OCI-M2 (cell line): ENCODE results near the gene PRKG1.
"Not testable (repeated sequence)": the region's sequence is repeated elsewhere in the genome, so short reads cannot be mapped to it uniquely, and the experiment has no call there.

Source experiments
- DNase-seq: peaks from one replicate; lab custom pipeline; 2025; ENCODE audit not compliant: unreplicated experiment; lab: John Stamatoyannopoulos, UW

The PRKG1 gene

DNA sequence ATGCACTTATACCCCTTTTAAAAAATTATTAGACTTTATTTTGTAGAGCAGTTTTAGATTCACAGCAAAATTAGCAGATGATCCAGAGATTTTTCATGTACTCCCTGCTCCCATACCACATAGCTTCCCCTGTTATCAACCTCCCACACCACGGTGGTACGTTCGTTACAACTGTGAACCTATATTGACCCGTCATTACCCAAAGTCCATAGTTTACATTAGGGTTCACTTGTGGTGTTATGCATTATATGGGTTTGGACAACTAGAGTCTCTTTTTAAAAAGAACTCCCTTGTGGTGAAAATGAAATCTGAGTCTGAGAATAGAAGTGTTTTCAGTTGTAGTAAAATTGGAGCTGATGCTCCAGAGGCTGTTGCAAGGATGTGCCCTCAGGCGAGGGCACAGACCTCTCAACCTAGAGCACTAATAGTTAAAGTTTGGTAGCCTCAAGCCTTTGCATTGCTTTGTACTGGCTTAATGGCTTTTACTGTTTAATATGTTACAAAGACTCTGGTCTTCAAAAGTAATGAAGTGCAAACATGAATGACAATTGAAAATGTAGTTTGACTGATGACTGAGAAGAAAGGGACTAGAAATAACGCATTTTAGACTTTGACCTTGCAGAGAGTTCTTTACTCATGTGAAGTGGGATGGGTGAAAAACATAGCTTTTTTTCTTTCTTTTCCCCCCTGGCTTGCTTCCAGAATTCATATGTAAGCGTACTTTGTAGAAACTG is 655.7 kb downstream of the PRKG1 start:
- no peak for DNase-seq

DNA sequence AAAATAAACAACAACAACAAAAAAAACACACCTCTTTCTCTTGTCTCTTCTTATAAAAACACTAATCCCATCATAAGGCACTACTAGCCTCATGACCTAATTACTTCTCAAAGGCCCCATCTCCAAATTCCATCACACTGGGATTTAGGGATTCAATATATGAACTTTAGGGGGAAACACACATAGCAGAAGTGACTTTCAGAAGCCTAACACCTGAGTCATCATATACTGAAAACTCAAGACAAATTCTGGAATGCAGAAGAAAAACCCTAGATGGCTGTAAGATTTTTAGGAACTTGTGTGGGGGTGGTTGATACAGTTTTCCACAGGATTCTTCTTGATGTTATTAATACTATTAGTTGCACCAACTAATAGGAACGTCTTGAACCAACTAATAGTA is 658.8 kb downstream of the PRKG1 start:
- DNase-seq: no peak

GRCh38 chr10:51743146-51743545 is 668.9 kb downstream of the PRKG1 start:
- no peak for DNase-seq

- DNase-seq: no peak
Observed at GRCh38 chr10:51744235-51745000, 670.1 kb downstream of the PRKG1 start.

DNA sequence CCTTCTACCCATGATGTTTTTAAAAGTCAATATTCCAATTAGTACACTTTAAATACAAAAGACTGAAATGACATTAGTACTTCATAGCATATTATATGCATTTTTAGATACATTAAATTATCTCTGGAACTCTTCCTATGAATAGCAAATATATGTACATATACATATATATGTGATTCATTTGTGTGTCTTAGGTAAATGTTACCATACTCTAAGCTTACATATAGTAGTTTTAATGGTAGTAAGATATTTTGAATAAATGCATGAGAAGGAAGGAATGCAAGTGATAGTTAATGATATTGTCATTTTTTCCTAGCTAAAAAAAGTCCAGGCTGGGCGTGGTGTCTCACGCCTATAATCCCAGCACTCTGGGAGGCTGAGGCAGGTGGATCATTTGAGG is 671.1 kb downstream of the PRKG1 start:
- no peak for DNase-seq

GRCh38 chr10:51747216-51747615 is 672.9 kb downstream of the PRKG1 start:
- no peak for DNase-seq

GRCh38 chr10:51748959-51749358 is 674.7 kb downstream of the PRKG1 start:
- no peak for DNase-seq

DNA sequence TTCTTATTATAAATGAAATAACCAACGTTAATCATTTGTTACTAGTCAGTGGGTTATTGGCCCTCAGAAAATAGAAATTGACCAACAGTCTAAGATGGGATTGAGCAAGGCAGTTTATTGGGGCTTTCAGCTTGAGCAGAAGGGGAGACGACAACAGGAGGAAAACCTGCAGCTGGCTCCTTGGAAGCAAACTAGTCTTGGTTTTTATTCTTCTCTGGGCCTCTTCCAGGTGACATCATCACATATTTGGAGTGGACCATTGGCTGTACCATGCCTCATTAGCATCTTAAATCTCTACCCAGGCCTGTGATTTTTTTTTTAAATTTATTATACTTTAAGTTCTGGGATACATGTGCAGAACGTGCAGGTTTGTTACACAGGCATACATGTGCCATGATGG is 684.1 kb downstream of the PRKG1 start:
- DNase-seq: no peak

- not testable (repeated sequence) for DNase-seq
Observed at GRCh38 chr10:51758838-51759237, 684.6 kb downstream of the PRKG1 start.

- DNase-seq: no peak
Observed at GRCh38 chr10:51759896-51760534, 685.7 kb downstream of the PRKG1 start.

- no peak for DNase-seq
Observed at GRCh38 chr10:51760864-51761640, 686.8 kb downstream of the PRKG1 start.

- DNase-seq: no peak
Observed at GRCh38 chr10:51763746-51764145, 689.5 kb downstream of the PRKG1 start.

DNA sequence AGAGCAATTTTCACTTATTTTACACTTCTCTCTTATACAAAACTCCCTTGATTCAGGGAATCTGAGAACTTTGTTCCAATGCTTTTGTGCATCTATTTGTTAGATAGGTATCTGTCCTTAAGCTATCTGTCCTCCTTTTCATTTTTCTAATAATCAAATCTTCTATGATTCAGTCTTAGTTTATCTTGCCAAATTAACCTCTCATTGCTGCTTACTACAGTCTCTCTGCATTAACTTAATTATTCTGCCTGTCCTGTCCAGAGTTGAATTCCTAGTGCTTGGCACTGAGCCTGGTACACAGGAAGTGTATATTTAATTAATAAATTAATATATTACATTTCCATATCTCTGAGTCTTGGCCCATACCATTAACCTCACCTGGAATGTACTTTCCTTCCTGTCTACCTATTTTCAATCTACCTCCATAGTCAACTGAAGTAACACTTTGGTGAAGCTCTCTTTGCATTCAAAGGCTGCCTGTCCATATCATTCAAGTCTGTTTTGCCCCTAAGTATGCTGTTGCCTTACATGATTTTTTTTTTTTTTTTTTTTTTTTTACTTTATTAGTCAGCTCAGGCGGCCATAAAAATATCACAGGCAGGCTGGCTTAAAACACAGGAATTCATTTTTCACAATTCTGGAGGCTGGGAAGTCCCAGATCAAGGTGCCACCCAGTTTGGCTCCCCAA is 691.1 kb downstream of the PRKG1 start:
- DNase-seq: no peak

DNA sequence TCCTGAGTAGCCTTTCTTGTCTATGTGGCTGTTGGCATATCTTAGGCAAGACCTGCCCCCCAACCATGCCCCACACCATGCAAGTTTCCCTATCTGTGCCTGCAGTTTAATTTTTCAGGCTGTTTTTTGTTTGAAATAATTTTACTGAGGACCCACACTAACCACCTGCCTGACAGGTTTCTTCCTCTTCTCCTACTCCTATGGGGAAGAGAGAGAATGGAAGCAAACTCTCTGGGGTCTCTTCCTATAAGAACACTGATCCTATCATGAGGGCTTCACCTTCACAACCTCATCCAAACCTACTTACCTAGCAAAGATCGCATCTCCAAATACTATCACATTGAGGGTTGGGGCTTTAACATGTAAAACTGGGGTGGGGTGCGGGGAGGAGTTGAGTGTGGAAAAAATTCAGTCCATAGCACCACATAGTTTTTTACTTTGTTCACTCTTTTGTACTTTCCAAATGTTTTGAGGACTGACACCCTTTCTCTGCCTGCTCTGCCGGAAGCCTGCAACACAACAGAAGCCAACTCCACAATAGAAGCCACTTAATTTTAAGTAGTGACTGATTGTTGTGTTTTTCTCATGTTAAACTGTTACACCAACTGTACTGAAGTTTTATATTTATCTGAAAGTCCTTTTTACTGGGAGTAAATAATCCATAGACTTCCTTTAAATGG is 692.3 kb downstream of the PRKG1 start:
- no peak for DNase-seq

GRCh38 chr10:51767103-51767763 is 692.9 kb downstream of the PRKG1 start:
- no peak for DNase-seq

DNA sequence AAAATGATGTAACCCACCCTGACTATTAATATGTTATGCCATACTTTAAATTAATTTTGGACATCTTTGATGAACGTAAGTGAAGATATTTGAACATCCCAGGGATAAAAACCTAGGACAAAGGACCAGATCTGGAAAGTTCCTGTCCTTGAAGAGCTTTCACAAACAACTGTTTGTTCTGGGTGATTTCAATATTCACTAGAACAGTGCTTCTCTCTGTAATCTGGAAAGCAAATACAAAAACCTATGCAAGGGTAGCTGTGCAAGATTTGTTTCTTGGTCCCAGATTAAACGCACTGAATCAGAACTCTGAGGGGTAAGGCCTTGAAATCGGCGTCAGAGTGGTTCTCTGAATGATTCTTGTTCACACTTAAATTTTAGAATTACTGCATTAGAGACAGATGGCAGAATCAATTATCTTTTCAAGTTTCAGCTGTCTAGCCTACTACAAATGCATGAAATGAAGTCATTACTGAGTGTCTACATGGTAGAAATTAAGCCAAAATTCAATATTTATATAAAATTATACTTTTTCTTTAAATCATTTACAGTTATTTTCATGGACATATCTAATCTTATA is 694.7 kb downstream of the PRKG1 start:
- no peak for DNase-seq

DNA sequence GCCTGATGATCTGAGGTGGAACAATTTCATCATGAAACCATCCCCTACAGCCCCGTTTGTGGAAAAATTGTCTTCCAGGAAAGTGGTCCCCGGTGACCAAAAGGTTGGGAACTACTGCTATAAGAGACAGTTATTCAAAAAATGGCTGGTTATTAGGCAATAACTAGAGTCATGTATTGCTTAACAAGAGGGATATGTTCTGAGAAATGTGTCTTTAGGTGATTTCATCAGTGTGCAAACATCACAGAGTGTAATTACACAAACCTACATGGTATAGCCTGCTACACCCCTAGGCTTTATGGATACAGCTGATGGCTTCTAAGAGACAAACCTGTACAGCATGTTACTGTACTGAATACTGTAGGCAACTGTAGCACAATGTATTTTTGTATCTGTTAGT is 696.4 kb downstream of the PRKG1 start:
- no peak for DNase-seq

DNA sequence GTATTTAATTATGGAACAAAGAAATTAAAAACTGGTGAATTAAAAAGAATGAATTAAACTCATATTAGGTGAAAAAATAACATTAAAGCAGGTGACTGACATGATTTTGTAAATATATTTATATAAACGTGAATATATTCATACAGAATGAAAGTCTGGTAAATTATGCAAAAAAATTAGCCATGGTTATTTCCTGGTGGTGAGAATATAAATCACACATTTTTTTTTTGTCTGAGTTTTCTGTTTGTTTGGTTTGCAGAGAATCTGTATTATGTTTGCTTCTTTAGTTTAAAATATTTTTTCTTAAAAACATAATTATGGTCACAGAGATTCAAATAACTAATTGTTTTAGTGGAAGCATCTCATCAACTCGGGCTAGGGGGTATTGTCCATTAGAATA is 698.1 kb downstream of the PRKG1 start:
- DNase-seq: no peak

GRCh38 chr10:51773681-51774080 is 699.4 kb downstream of the PRKG1 start:
- no peak for DNase-seq
